Skeletal muscle tissue (tissue), 4 donors: ENCODE measurements around the gene HSPA6. TPM values are rescaled to one million over a fixed set of nuclear protein-coding genes. Genes with fewer than 3 reads are reported as not detected.
"Not testable (repeated sequence)": the region's sequence is repeated elsewhere in the genome, so short reads cannot be mapped to it uniquely, and the experiment has no call there.

Experiments
- H3K27ac ChIP-seq: one replicate; pipeline ENCODE4 v1.7.0; 2013; ENCODE audit warnings: mild to moderate bottlenecking, low read depth, low read length, inconsistent platforms
- H3K27me3 ChIP-seq, 3 donors: one replicate each; pipeline ENCODE4 v1.7.0; 2013; ENCODE audit warnings: low read length in 3 of 3; ENCODE audit not compliant: control insufficient read depth in 3 of 3, insufficient read depth in 3 of 3
- H3K36me3 ChIP-seq, 3 donors: one replicate each; pipeline ENCODE4 v1.7.0; 2013; ENCODE audit warnings: low read length in 3 of 3; ENCODE audit not compliant: control insufficient read depth in 3 of 3, insufficient read depth in 3 of 3
- H3K4me1 ChIP-seq, 3 donors: one replicate each; pipeline ENCODE4 v1.7.0; 2013; ENCODE audit warnings: low read length in 3 of 3, mild to moderate bottlenecking in 3 of 3; ENCODE audit not compliant: control insufficient read depth in 3 of 3, insufficient read depth in 3 of 3
- H3K4me3 ChIP-seq, 3 donors: one replicate each; pipeline ENCODE4 v1.7.0; 2013; ENCODE audit warnings: low read length in 3 of 3
- H3K9ac ChIP-seq, 3 donors: one replicate each; pipeline ENCODE4 v1.7.0; 2013; ENCODE audit warnings: low read length in 3 of 3, mild to moderate bottlenecking in 3 of 3, moderate library complexity in 2 of 3, low read depth in 1 of 3
- H3K9me3 ChIP-seq, 3 donors: one replicate each; pipeline ENCODE4 v1.7.0; 2013; ENCODE audit warnings: low read length in 3 of 3; ENCODE audit not compliant: control insufficient read depth in 3 of 3
- total RNA-seq: library from RNA; depleted of rRNA; stranded (reverse); fragments of >200 nt; gene quantifications from one replicate; pipeline ENCODE4 v1.2.3, GENCODE V29; 2014
- donor health status: Osteomylitis.

The HSPA6 gene
- total RNA-seq, result 0.52 TPM

DNA sequence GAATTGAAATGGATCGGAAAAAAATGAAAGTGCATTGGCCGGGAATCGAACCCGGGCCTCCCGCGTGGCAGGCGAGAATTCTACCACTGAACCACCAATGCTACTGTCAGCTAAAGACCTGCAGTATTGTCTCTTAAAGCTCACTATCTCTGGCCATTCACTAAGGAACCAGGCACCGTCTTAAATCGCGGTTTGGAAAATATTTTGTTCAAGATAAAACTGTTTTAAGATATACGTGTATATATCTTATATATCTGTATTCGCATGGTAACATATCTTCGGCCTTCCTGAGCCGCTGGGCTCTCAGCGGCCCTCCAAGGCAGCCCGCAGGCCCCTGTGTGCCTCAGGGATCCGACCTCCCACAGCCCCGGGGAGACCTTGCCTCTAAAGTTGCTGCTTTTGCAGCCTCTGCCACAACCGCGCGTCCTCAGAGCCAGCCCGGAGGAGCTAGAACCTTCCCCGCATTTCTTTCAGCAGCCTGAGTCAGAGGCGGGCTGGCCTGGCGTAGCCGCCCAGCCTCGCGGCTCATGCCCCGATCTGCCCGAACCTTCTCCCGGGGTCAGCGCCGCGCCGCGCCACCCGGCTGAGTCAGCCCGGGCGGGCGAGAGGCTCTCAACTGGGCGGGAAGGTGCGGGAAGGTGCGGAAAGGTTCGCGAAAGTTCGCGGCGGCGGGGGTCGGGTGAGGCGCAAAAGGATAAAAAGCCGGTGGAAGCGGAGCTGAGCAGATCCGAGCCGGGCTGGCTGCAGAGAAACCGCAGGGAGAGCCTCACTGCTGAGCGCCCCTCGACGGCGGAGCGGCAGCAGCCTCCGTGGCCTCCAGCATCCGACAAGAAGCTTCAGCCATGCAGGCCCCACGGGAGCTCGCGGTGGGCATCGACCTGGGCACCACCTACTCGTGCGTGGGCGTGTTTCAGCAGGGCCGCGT, at the start of gene HSPA6:
HSPA6 (plus strand) TSS at position 724 of the 925 bp plus-strand sequence; CDS start at position 843, 119 bp downstream.
- not testable (repeated sequence) for H3K36me3 ChIP-seq
- Histone ChIP-seq H3K27ac (peak within 1 kb of the TSS; percentile 44), H3K9ac (peak within 1 kb of the TSS; percentile 69 to 76 (median 70))

DNA sequence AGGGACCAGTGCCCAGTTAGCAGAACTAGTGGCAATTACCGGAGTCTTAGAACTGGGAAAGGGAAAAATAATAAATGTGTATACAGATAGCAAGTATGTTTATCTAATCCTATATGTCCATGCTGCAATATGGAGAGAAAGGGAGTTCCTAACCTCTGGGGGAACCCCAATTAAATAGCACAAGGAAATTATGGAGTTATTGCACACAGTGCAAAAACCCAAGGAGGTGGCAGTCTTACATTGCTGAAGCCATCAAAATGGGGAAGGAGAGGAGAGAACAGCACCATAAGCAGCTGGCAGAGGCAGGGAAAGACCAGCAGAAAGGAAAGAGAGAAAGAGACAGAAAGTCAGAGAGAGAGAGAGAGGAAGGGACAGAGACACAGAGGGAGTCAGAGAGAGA, 46.6 kb upstream of the HSPA6 start:
- not testable (repeated sequence) for H3K4me3 ChIP-seq, H3K27ac ChIP-seq, H3K9ac ChIP-seq, H3K9me3 ChIP-seq, H3K4me1 ChIP-seq, H3K36me3 ChIP-seq
- H3K27me3 ChIP-seq, result peaks cover 30 to 32% (median 31%) of the 10 kb centered on the region in 3 donors

More for the DNA sequence above, at the start of gene HSPA6:
- H3K27me3 ChIP-seq, H3K9me3 ChIP-seq, H3K4me1 ChIP-seq: not testable (repeated sequence)
- peak within 1 kb of the TSS; percentile 72 to 75 (median 73) for H3K4me3 ChIP-seq

DNA sequence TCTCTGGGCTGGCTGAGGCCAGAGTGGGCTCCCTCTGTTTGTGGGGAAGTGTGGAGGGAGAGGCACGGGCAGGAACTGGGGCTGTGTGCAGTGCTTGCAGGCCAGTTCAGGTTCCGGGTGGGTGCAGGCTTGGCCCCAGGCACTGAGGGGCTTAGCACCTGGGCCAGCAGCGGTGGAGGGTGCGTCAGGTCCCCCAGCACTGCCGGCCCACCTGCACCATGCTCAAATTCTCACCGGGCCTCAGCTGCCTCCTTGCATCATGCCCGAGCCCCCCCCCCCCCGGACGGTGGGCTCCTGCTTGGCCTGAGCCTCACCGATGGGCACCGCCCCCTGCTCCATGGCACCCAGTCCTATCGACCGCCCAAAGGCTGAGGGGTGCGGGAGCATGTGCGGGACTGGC, 45.4 kb upstream of the HSPA6 start:
- no peaks in the 10 kb centered on the region for H3K9me3 ChIP-seq
- no peaks in the 10 kb centered on the region for H3K36me3 ChIP-seq
- peaks cover 21 to 27% (median 23%) of the 10 kb centered on the region in 3 donors for H3K27me3 ChIP-seq
- no peaks in the 10 kb centered on the region for H3K4me1 ChIP-seq
- no peak overlapping the region for H3K9ac ChIP-seq
- no peak overlapping the region for H3K27ac ChIP-seq
- no peak overlapping the region for H3K4me3 ChIP-seq

DNA sequence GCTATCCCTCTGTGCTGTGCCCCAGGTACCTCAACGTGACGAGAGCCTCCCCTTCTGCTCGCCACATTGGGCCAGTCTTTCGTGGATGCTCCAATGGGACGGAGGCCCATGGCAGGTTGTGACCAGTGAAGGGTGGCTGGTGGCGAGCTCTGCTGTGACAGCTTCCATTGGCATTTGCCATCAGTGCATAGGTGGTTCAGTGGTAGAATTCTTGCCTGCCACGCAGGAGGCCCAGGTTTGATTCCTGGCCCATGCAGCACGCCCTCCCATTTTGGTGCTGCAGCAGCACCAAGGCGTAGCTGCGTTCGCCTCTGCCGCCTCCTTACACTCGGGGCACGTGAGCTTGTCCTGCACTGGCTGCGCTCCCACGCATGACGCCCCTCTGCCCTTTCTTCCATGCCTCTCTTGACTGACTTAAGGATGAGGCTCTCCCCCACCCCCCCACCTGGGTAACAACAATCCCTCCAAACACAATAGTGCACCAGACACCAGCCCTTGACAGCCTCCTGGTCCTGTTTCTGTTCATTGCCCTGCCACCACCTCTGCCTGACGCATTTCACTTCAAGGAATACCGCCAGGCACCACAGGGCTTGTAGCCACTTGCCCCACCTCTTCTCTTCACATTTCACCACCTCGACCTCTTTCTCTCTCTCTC, 43.8 kb upstream of the HSPA6 start:
- Histone ChIP-seq H3K27me3 (peaks cover 21 to 27% (median 23%) of the 10 kb centered on the region in 3 donors), H3K4me3 (no peak overlapping the region), H3K4me1 (no peaks in the 10 kb centered on the region), H3K36me3 (no peaks in the 10 kb centered on the region), H3K9me3 (no peaks in the 10 kb centered on the region), H3K27ac (no peak overlapping the region), H3K9ac (no peak overlapping the region)

DNA sequence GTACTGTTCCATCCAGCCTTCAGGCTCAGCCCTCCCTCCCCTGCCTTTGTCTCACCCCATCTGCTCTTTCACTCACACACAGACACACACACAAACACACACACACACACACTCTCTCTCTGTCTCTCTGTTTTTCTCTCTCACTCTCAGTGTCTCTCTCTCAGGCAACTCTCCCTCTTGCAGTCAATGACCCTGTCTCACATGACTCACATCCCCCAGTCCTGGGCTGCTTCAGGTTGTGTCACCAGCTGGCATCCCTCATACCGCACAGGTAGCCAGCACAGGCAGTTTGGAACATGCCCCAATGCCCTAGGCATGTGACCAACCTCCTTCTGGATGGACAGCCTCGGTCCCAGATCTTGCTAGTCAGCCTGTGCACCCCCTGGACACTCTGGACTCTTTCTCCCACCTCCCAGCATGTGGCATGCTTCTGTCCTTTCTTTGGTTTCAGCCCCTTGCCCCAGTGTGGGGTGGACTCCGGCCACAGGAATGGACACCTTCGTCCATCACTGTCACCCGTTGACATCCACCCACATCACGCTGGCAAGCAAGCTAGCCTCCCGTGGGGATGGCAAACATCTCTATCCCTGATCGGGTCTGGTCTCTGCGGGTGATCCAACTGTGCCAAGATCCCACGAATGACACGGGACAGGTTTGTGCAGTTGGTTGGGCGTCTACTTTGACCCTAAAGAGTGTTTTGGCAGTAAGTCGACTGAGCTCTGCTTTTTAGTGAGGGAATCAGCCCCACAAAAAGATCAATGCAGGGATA, 42.5 kb upstream of the HSPA6 start:
- Histone ChIP-seq H3K9ac (no peak overlapping the region), H3K9me3 (no peaks in the 10 kb centered on the region), H3K36me3 (no peaks in the 10 kb centered on the region), H3K27me3 (peaks cover 21 to 27% (median 23%) of the 10 kb centered on the region in 3 donors), H3K4me1 (no peaks in the 10 kb centered on the region), H3K4me3 (no peak overlapping the region), H3K27ac (no peak overlapping the region)

DNA sequence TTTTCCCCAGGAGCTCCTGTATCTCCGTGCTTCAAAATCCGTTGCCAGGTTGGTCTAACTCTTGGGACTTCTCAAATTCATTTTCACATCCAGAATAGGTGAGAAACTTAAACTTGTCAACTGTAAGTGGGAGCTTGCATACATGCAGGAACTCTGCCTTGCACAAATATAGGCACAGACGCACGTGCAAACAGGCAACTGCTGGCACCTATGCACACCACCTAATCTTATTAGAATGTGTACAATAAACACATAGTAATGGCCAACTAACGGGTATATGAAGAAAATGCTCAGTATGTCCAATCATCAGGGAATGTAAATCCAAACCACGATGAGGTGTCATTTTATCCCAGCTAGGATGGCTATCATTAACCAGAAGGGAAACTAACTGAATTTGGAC, 41.7 kb upstream of the HSPA6 start:
- Histone ChIP-seq H3K9me3 (no peaks in the 10 kb centered on the region), H3K27ac (no peak overlapping the region), H3K27me3 (peaks cover 21 to 30% (median 26%) of the 10 kb centered on the region in 3 donors)

DNA sequence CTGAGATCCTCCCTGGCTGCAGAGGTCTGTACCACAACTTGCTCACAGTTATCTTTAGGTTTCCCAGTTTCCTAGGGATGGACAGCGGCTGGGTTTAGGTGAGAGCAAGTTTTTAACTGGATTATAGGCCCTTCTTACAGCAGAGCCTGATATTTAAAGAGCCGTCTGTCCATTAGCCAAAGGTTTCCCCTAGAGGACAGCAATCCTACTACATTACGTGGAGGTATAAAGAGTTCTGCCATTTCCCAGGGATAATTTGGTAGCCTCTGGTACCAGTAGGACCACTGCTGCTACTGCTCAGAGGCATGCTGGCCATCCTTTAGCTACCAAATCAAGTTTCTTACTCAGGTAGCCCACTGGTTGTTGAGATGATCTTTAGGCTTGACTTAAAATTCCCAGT, 41.0 kb upstream of the HSPA6 start:
- Histone ChIP-seq H3K4me1 (peaks cover 0 to 2% (median 0%) of the 10 kb centered on the region in 3 donors), H3K27ac (no peak overlapping the region), H3K4me3 (no peak overlapping the region), H3K27me3 (peaks cover 21 to 30% (median 29%) of the 10 kb centered on the region in 3 donors), H3K36me3 (no peaks in the 10 kb centered on the region), H3K9me3 (no peaks in the 10 kb centered on the region), H3K9ac (no peak overlapping the region)

More for the DNA sequence above, 41.7 kb upstream of the HSPA6 start:
- H3K9ac ChIP-seq, result no peak overlapping the region
- peaks cover 0 to 2% (median 0%) of the 10 kb centered on the region in 3 donors for H3K4me1 ChIP-seq
- H3K36me3 ChIP-seq, result no peaks in the 10 kb centered on the region
- H3K4me3 ChIP-seq, result no peak overlapping the region

DNA sequence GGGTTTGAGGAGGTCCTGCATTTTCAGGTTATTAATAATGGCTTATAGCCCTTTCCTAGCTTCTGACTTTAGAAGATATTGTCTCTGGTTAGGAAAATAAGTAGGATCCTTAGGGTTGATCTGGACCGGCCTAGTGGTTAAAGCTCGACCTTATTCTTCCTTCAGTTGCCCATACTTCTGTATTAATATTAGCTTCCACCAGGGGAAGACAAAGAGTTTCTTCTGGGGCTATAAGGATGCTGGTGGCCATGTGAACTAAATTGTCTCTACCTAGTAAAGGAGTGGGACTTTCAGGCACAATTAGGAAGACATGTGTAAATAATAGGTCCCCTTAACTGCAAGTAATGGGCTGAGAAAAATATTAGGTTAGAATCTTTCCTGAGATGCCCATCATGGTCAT, 39.7 kb upstream of the HSPA6 start:
- no peak overlapping the region for H3K27ac ChIP-seq

DNA sequence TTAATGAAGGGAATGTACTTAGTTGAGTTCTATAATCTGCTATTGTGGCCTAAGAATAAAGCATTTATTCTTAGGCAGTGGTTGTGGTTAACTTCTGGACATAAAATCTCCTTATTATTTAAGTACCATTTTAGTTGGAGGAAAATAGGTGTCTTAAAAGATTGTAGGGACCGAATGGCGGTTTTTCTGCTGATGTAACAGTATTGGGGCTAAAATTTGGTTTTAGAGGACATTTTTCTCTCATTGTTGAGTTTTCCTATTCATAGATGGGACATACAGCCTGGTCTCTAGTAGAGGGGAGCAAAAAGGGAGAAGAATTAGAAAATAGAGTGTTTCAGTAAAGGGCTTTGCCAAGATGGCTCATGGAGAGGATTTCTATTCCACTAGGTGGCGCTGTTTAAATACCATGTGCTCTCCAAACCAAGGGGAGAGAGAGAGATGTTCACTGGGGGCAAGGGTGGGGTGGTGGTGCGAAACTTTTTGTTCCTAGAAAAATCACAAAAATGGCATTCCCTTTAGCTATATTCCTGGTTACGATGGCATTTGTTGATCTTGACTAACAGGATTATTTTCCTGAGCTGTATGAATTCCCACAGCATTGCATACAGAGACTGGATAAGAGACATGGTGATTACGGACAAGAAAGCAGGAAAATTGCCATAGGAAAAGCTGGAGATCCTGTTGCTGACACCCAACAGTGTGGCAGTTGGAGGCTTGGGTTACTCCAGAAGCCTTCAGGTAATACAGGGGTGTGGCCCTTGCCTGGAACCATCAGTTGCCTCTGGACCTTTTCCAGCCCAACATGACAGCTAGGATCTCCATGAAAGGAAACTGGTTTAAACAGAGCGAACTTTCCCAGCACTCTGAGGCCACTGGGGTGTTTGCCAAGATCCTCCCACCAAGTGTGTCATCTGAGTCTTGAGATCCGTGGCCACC, 37.3 kb upstream of the HSPA6 start:
- no peak overlapping the region for H3K9ac ChIP-seq
- H3K27me3 ChIP-seq, result peaks cover 8 to 24% (median 21%) of the 10 kb centered on the region in 3 donors
- no peak overlapping the region for H3K27ac ChIP-seq
- no peaks in the 10 kb centered on the region for H3K36me3 ChIP-seq
- peaks cover 0 to 2% (median 0%) of the 10 kb centered on the region in 3 donors for H3K4me1 ChIP-seq
- no peak overlapping the region for H3K4me3 ChIP-seq
- no peaks in the 10 kb centered on the region for H3K9me3 ChIP-seq

More for the DNA sequence above, 39.7 kb upstream of the HSPA6 start:
- Histone ChIP-seq H3K4me3 (no peak overlapping the region), H3K9me3 (no peaks in the 10 kb centered on the region), H3K9ac (no peak overlapping the region), H3K27me3 (peaks cover 24 to 34% (median 32%) of the 10 kb centered on the region in 3 donors), H3K4me1 (peaks cover 0 to 2% (median 0%) of the 10 kb centered on the region in 3 donors), H3K36me3 (no peaks in the 10 kb centered on the region)
